Measurements from ENCODE around the gene PRMT2. TPM values are rescaled to one million over a fixed set of nuclear protein-coding genes. Genes with fewer than 3 reads are reported as not detected.

The PRMT2 gene
- total RNA-seq, result 71.7 and 77.2 TPM in 2 replicates

GRCh38 chr21:46635324-46636180 is at the start of gene PRMT2:
TSS of gene PRMT2 (plus strand) at chr21:46635674. CDS start at chr21:46636952, 1,278 bp downstream.

GRCh38 chr21:46604975-46605766 is 30.3 kb upstream of the PRMT2 start, which contains the start of gene S100B:
TSS of gene S100B (minus strand) at chr21:46605082. CDS start at chr21:46602415, 2,667 bp downstream.

Other genes with a start within 250 kb of the PRMT2 start
- 26.8 and 37.3 TPM in 2 replicates for gene DIP2A, start 176.8 kb upstream of the PRMT2 start, total RNA-seq
- not detected in 2 replicates for gene S100B, start 30.6 kb upstream of the PRMT2 start, total RNA-seq

All from subcutaneous preadipocyte (primary cell).